HG03108 (cell line): ENCODE results near the gene AGBL1.

Experiments used
- ATAC-seq: cut with Tn5 transposase; IDR thresholded peaks from one replicate; pipeline ENCODE4 v1.9.1; 2021; ENCODE audit warnings: moderate library complexity; ENCODE audit not compliant: unreplicated experiment

AGBL1 gene

GRCh38 chr15:86629409-86630356, 550.0 kb downstream of the AGBL1 start:
- no peak for ATAC-seq

GRCh38 chr15:86630946-86631345, 551.3 kb downstream of the AGBL1 start:
- ATAC-seq: no peak

- no peak for ATAC-seq
These were observed 554.5 kb downstream of the AGBL1 start for GRCh38 chr15:86634146-86634545.

GRCh38 chr15:86634992-86635638, 555.4 kb downstream of the AGBL1 start:
- ATAC-seq: no peak

- ATAC-seq: no peak
These were observed 564.7 kb downstream of the AGBL1 start for GRCh38 chr15:86644339-86644738.

- ATAC-seq: no peak
These were observed 566.3 kb downstream of the AGBL1 start for GRCh38 chr15:86645925-86646500.

- no peak for ATAC-seq
These were observed 568.3 kb downstream of the AGBL1 start for GRCh38 chr15:86647810-86648440.

- no peak for ATAC-seq
These were observed 569.6 kb downstream of the AGBL1 start for GRCh38 chr15:86649277-86649676.

- ATAC-seq: no peak
These were observed 570.4 kb downstream of the AGBL1 start for GRCh38 chr15:86650094-86650493.

GRCh38 chr15:86653344-86654197, 573.9 kb downstream of the AGBL1 start:
- no peak for ATAC-seq

GRCh38 chr15:86654501-86654900, 574.8 kb downstream of the AGBL1 start:
- no peak for ATAC-seq

GRCh38 chr15:86657305-86657704, 577.6 kb downstream of the AGBL1 start:
- ATAC-seq: no peak

GRCh38 chr15:86659724-86660411, 580.2 kb downstream of the AGBL1 start:
- no peak for ATAC-seq

- no peak for ATAC-seq
These were observed 581.9 kb downstream of the AGBL1 start for GRCh38 chr15:86661580-86661979.

GRCh38 chr15:86663304-86663703, 583.6 kb downstream of the AGBL1 start:
- no peak for ATAC-seq

- ATAC-seq: no peak
These were observed 584.3 kb downstream of the AGBL1 start for GRCh38 chr15:86663979-86664378.

GRCh38 chr15:86664581-86664980, 584.9 kb downstream of the AGBL1 start:
- no peak for ATAC-seq

GRCh38 chr15:86676002-86676401, 596.3 kb downstream of the AGBL1 start:
- ATAC-seq: no peak

GRCh38 chr15:86677278-86677677, 597.6 kb downstream of the AGBL1 start:
- no peak for ATAC-seq

GRCh38 chr15:86685263-86685662, 605.6 kb downstream of the AGBL1 start:
- ATAC-seq: no peak
